ENCODE data around the gene JAKMIP3.

JAKMIP3 gene

DNA sequence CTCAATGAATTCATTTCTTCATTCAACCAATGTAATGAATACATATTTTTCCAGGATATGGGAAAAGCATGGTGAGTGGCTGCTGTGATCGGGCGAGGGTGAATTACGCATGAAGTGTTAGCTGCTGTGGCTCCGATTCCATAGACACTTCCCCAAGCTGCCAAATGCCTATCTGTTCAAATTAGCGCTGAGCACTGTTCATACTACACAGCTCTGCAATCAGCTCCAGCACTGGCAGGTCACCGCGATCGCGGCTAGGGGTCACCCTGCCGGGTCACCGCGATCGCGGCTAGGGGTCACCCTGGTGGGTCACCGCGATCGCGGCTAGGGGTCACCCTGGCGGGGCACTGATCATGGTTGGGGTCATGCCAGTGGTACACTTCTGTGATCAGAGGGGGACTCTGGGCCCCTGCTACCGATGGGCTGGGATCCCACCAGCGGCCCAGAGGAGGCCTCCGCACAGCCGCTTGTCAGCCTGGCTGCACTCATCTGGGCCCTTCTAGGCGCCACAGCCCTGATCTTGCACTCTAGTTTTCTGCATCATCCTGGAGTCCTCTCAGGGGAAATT is 49.3 kb downstream of the JAKMIP3 start:
- Mint-ChIP-seq H3K9me3 (no peaks in the 10 kb centered on the region), H3K36me3 (ENCODE audit: low read depth) (no peaks in the 10 kb centered on the region), H3K4me1 (ENCODE audit: low read depth) (no peaks in the 10 kb centered on the region), H3K27ac (no peak overlapping the region), H3K4me3 (no peak overlapping the region), H3K27me3 (no peaks in the 10 kb centered on the region)
